NCI-H2107 treated with DMSO at 0.1 percent for 48 hours (cell line): ENCODE data around the gene STH.

Experiments used
- DNase-seq: peaks from one replicate; lab custom pipeline; 2025; ENCODE audit not compliant: unreplicated experiment; lab: John Stamatoyannopoulos, UW

STH gene

DNA sequence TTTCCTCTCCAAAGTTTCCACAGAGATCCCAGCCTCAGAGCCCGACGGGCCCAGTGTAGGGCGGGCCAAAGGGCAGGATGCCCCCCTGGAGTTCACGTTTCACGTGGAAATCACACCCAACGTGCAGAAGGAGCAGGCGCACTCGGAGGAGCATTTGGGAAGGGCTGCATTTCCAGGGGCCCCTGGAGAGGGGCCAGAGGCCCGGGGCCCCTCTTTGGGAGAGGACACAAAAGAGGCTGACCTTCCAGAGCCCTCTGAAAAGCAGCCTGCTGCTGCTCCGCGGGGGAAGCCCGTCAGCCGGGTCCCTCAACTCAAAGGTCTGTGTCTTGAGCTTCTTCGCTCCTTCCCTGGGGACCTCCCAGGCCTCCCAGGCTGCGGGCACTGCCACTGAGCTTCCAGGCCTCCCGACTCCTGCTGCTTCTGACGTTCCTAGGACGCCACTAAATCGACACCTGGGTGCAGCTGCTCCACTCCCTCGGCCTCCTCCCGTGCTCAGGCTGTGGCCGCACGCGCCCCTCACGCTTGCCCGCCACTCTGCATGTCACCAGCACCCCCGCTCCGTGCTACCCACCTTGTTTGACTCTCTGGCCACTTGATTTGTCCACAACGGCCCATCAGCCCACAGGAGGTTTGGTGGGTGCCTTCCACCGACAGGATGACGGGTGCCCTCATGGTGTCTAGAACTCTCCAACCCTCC, 15.3 kb upstream of the STH start:
- DNase-seq = no peak

DNA sequence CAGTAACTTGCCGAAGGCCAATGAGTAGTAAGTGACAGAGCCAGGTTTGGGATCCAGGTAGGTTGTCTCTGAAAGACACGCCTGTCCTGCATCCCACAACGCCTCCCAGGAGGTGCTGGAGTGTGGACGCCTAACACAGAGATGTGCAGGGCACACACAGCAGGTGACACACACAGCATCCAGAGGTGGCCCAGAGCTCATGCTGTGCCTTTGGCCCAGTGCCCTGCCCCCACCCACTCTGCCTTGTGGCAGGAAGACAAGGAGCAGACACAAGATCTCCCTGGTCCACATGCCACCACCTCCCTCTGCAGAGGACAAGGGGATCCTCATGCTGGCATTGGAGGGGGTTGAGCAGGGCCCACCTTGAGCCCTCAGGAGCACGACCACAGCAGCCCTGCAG, 14.7 kb upstream of the STH start:
- no peak for DNase-seq

DNA sequence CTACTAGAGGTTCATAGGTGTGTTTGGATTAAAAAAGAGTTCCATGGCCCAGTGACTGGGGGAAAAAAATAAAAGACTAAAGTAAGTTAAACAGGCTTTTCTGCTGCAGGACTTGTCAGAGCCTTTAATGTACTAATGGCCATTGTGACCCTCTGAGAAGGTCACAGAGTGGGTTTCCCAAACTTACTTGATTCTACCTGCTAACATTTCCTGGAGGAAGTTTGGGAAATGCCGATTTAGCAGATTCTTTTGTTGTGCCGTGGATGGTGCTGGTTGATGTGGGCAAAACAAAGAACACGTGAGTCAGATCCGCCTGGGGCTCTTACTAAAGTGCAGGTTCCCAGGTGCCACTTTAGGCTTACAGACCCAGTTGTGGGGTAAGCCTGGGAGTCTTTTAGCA, 13.6 kb upstream of the STH start:
- DNase-seq = no peak

DNA sequence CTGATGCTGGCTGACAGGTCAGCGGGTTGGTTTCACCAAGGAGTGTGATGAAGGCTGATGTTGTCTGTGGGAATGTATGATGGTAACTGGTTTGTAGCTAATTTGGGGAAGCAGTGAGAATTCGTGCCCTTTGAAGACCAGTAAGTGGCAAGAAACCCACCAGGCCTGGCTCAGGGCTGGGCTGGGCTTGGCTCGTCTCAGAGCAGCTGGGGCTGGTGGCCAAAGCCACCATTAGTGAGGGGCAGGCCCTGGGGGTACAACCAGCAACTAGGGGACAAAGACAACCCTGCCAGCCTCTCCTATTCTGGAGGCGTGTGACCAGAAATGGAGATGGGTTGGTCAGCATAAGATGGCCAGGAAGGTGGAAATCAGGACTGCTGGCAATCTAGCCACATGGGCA, 13.0 kb upstream of the STH start:
- DNase-seq = no peak

DNA sequence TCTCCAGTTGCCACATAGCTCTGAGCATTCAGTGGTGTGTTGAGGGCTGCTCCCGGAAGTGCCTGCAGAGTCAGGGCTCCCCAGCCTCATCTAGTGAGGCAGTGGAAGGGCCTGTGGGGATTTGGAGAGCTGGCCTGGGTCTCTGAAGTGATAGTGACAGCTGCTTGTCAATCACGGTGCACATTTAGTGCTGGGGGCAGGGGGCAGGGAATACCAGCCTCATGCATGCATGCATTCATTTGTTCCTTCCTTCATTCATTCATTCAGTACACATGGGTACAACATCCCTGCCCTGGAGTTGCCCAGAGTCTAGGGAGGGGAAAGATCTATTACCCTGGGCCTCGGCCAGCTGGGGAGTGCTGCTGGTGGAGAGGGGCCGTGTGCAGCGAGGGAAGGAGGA, 11.3 kb upstream of the STH start:
- DNase-seq = no peak

DNA sequence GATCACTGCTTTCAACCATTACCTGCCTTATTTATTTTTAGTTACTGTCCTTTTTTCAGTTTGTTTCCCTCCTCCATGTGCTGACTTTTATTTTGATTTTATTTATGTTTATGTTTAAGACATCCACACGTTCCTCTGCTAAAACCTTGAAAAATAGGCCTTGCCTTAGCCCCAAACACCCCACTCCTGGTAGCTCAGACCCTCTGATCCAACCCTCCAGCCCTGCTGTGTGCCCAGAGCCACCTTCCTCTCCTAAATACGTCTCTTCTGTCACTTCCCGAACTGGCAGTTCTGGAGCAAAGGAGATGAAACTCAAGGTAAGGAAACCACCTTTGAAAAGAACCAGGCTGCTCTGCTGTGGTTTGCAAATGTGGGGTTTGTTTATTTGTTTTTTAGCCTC, 9.3 kb upstream of the STH start:
- DNase-seq = no peak

DNA sequence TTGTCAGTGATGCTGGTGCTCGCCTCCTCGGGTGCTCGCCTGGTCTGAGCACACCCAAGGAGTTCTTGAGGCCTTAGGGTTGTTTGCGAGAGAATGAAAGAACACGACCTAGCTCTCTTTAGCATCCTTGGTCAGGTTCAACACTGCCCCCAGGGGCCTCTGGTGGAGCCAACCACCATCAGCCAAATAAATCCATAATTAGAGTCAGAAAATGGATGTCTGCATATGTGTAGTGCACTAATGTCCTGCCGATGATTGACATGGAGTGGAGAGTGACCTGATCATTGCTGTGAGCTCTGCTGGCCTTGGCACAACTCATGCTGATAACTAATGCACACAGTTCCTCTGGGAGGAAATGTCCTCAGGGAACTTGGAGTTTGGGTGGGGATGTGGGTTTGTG, 8.2 kb upstream of the STH start:
- DNase-seq = no peak

DNA sequence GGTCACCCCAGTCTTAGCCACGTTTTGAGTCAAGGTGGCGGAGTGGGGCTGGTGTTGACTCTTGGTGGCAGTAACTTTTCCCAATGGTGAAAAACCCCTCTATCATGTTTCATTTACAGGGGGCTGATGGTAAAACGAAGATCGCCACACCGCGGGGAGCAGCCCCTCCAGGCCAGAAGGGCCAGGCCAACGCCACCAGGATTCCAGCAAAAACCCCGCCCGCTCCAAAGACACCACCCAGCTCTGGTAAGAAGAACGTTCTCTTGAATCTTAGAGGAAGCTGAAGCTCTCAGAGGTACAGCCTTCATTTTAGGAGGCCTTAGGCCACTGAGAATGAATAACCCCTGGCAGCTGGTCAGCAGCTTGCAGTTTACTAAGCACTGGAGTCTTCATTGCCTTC, 7.7 kb upstream of the STH start:
- no peak for DNase-seq

DNA sequence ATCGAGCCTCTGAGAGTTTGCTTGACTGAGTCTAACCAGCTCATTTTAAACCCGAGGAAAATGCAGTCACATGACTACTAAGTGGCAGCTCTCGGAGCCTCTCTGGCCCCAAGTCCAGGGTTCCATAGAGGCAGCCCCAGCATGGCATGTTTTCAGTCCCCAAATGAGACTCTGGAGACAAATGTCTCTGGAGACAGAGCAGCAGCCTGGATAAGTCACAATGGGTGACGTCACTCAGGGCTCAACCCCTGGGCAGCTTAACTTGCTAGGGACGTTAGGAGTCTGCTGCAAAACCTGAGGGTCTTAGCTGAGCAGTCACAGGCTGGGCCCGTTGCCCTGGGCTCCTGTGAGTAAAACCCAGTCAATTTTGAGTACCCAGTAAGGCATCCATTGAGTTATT, 6.9 kb upstream of the STH start:
- no peak for DNase-seq

DNA sequence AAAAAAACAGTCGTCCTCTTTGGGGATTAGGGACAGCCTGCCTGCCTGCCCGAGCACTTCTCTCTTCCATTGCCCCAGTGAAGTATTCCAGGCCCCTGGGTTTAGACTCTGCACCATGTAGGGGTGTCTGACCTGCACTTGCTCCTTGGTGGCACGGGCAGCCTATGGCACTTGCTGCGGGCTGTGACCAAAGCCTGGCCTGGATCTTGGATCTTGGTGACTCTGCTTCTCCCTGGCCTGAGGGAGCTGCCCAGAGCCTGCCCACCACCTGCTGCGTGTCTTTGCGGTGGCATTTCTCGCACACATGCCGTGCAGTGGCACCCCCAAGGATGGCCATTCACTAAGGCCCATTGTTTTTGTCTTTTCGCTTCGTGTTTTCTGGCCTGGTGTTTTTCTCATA, 6.1 kb upstream of the STH start:
- DNase-seq = no peak

DNA sequence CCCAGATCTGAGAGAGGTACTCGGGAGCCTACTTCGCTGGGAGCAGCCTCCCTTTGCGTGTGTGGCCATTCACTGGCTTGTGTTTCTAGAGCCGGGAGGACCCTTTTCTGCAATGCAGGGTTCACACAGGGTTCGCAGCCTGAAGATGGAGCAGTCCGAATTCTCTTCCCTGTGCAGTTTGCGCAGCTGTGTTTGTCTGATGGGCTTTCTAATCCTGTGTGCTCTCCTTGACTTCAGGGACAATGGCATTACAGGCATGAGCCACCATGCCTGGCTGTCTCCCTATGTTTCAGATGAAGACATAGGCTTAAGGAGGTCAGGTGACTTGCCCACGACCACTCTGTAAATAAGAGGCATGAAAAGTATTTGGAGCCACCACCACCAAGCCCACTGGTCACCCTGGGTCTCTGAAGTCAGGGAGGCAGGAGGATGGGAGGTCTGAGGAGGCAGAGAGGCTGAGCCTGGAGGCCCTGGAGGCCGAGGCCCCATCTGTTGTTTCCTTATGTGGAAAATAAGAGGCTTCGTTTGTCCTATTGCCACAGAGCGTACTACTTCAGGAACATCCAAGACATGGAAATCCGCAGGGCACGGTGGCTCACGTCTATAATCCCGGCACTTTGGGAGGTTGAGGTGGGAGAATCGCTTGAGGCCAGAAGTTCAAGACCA, 5.0 kb upstream of the STH start:
- no peak for DNase-seq

DNA sequence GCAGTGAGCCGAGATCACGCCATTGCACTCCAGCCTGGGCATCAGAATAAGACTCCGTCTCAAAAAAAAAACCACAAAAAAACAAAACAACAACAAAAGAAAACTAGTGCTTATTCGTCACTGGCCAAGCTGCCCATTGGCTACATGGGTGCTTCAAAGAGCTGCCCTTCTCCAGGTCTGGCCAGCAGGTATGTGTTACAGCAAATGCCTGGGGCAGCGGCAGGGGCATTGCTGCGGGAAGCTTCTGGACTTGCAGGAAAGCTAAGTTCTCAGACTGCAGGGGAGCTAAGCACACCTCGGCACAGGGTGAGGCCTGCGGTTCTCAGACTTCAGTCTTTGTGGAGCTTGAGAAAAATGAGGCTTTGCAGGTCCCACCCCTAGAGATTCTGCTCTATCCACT, 4.1 kb upstream of the STH start:
- no peak for DNase-seq

DNA sequence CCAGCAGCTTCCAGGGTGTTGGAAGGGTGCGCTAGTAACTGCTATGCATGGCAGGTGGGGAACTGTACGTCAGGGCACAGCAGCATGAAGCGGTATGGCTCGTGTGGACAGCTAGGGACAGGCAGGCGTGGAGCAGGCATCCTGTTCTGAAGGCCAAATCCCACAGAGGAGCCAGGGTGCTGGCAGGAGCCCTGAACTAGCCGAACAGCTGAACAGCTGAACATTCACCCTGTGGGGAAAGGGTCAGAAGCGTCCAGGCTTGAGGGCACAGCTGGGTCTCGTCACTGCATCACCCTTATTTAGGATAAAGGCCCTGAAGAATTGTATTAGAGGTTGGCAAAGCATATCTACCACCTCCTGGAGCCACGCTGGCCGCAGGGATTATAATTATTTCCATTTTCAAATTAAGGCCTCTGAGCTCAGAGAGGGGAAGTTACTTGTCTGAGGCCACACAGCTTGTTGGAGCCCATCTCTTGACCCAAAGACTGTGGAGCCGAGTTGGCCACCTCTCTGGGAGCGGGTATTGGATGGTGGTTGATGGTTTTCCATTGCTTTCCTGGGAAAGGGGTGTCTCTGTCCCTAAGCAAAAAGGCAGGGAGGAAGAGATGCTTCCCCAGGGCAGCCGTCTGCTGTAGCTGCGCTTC, 3.3 kb upstream of the STH start:
- no peak for DNase-seq

DNA sequence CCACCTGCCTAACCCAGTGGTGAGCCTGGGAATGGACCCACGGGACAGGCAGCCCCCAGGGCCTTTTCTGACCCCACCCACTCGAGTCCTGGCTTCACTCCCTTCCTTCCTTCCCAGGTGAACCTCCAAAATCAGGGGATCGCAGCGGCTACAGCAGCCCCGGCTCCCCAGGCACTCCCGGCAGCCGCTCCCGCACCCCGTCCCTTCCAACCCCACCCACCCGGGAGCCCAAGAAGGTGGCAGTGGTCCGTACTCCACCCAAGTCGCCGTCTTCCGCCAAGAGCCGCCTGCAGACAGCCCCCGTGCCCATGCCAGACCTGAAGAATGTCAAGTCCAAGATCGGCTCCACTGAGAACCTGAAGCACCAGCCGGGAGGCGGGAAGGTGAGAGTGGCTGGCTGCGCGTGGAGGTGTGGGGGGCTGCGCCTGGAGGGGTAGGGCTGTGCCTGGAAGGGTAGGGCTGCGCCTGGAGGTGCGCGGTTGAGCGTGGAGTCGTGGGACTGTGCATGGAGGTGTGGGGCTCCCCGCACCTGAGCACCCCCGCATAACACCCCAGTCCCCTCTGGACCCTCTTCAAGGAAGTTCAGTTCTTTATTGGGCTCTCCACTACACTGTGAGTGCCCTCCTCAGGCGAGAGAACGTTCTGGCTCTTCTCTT, 2.6 kb upstream of the STH start:
- DNase-seq = no peak

DNA sequence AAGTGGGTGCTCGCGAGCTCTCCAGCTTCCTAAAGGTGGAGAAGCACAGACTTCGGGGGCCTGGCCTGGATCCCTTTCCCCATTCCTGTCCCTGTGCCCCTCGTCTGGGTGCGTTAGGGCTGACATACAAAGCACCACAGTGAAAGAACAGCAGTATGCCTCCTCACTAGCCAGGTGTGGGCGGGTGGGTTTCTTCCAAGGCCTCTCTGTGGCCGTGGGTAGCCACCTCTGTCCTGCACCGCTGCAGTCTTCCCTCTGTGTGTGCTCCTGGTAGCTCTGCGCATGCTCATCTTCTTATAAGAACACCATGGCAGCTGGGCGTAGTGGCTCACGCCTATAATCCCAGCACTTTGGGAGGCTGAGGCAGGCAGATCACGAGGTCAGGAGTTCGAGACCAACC, 1.9 kb upstream of the STH start:
- DNase-seq = no peak

DNA sequence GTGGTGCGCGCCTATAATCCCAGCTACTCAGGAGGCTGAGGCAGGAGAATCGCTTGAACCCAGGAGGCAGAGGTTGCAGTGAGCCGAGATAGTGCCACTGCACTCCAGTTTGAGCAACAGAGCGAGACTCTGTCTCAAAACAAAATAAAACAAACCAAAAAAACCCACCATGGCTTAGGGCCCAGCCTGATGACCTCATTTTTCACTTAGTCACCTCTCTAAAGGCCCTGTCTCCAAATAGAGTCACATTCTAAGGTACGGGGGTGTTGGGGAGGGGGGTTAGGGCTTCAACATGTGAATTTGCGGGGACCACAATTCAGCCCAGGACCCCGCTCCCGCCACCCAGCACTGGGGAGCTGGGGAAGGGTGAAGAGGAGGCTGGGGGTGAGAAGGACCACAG, 1.4 kb upstream of the STH start:
- DNase-seq = no peak

DNA sequence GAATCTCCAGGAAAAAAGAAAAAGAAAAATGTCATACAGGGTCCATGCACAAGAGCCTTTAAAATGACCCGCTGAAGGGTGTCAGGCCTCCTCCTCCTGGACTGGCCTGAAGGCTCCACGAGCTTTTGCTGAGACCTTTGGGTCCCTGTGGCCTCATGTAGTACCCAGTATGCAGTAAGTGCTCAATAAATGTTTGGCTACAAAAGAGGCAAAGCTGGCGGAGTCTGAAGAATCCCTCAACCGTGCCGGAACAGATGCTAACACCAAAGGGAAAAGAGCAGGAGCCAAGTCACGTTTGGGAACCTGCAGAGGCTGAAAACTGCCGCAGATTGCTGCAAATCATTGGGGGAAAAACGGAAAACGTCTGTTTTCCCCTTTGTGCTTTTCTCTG, 845 bp downstream of the STH start:
- DNase-seq = no peak

DNA sequence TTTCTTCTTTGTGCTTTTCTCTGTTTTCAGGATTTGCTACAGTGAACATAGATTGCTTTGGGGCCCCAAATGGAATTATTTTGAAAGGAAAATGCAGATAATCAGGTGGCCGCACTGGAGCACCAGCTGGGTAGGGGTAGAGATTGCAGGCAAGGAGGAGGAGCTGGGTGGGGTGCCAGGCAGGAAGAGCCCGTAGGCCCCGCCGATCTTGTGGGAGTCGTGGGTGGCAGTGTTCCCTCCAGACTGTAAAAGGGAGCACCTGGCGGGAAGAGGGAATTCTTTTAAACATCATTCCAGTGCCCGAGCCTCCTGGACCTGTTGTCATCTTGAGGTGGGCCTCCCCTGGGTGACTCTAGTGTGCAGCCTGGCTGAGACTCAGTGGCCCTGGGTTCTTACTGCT, 1.2 kb downstream of the STH start:
- no peak for DNase-seq

DNA sequence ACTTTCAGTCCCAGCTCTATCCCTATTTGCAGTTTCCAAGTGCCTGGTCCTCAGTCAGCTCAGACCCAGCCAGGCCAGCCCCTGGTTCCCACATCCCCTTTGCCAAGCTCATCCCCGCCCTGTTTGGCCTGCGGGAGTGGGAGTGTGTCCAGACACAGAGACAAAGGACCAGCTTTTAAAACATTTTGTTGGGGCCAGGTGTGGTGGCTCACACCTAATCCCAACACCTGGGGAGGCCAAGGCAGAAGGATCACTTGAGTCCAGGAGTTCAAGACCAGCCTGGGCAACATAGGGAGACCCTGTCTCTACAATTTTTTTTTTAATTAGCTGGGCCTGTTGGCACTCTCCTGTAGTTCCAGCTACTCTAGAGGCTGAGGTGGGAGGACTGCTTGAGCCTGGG, 1.7 kb downstream of the STH start:
- DNase-seq = no peak

DNA sequence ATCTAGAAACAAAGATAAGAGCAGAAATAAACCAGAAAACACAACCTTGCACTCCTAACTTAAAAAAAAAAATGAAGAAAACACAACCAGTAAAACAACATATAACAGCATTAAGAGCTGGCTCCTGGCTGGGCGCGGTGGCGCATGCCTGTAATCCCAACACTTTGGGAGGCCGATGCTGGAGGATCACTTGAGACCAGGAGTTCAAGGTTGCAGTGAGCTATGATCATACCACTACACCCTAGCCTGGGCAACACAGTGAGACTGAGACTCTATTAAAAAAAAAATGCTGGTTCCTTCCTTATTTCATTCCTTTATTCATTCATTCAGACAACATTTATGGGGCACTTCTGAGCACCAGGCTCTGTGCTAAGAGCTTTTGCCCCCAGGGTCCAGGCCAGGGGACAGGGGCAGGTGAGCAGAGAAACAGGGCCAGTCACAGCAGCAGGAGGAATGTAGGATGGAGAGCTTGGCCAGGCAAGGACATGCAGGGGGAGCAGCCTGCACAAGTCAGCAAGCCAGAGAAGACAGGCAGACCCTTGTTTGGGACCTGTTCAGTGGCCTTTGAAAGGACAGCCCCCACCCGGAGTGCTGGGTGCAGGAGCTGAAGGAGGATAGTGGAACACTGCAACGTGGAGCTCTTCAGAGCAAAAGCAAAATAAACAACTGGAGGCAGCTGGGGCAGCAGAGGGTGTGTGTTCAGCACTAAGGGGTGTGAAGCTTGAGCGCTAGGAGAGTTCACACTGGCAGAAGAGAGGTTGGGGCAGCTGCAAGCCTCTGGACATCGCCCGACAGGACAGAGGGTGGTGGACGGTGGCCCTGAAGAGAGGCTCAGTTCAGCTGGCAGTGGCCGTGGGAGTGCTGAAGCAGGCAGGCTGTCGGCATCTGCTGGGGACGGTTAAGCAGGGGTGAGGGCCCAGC, 2.6 kb downstream of the STH start:
- no peak for DNase-seq

DNA sequence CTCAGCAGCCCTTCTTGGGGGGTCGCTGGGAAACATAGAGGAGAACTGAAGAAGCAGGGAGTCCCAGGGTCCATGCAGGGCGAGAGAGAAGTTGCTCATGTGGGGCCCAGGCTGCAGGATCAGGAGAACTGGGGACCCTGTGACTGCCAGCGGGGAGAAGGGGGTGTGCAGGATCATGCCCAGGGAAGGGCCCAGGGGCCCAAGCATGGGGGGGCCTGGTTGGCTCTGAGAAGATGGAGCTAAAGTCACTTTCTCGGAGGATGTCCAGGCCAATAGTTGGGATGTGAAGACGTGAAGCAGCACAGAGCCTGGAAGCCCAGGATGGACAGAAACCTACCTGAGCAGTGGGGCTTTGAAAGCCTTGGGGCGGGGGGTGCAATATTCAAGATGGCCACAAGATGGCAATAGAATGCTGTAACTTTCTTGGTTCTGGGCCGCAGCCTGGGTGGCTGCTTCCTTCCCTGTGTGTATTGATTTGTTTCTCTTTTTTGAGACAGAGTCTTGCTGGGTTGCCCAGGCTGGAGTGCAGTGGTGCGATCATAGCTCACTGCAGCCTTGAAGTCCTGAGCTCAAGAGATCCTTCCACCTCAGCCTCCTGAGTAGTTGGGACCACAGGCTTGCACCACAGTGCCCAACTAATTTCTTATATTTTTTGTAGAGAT, 3.4 kb downstream of the STH start:
- DNase-seq = peak; percentile 41
